Measurements from ENCODE around the gene KIAA1755. TPM values are rescaled to one million over a fixed set of nuclear protein-coding genes. Genes with fewer than 3 reads are reported as not detected.

Gene KIAA1755
- total and polyA plus RNA-seq, 9 of the 15 experiments (the other 6 are each of a cell fraction or from before 2014, with no cell fraction given) = not detected

GRCh38 chr20:38167851-38168760 is 92.4 kb downstream of the KIAA1755 start (continued):
- no peak for TF ChIP-seq TFAP4 (CRISPR knock-in tag; IDR thresholded peaks at IDR 0.05; ENCODE audit: borderline replicate concordance)
- TF ChIP-seq ATF1 (CRISPR knock-in tag; IDR thresholded peaks at IDR 0.05) = no peak
- peak; percentile 40; the same call in 1 of the 2 replicates for TF ChIP-seq ATF1 (tag; IDR thresholded peaks at IDR 0.05)

- FAIRE-seq (no peak), DNase-seq (ENCODE audit: extremely low read depth in 1 of 4, low spot score in 3 of 4) (no peak), ATAC-seq (no peak)
- intact Hi-C loops (cut with micrococcal nuclease) = no loop called here
- Histone ChIP-seq H3K27ac (ENCODE audit: extremely low read depth, low read depth, low read length) (no peak overlapping the region), H2AFZ (ENCODE audit: low read depth, low read length) (no peak overlapping the region), H3K4me2 (ENCODE audit: insufficient read depth, low read length) (no peak overlapping the region), H3K4me1 (replicated peaks in 1 of 2; ENCODE audit: control insufficient read depth in 2 of 2, insufficient read depth in 2 of 2, low read length in 2 of 2) (peaks cover 32 to 34% of the 10 kb centered on the region in 2 experiments; a peak in 4 of 5 replicates), H3K9me3 (replicated peaks; ENCODE audit: control insufficient read depth, insufficient read depth, low read depth, low read length) (no peaks in the 10 kb centered on the region), H4K20me1 (replicated peaks; ENCODE audit: control insufficient read depth, insufficient read depth, low read length) (no peaks in the 10 kb centered on the region), H3K27me3 (ENCODE audit: control insufficient read depth in 2 of 2, insufficient read depth in 2 of 2, low read length in 2 of 2) (no peaks in the 10 kb centered on the region), H3K9ac (ENCODE audit: insufficient read depth in 1 of 2, low read depth in 2 of 2, low read length in 2 of 2) (no peak overlapping the region), H3K79me2 (ENCODE audit: control insufficient read depth, insufficient read depth, low read length) (peaks cover 27% of the 10 kb centered on the region), H3K4me3 (no peak overlapping the region), H3K36me3 (ENCODE audit: control insufficient read depth, insufficient read depth, low read length) (no peaks in the 10 kb centered on the region), H3K9me1 (ENCODE audit: control insufficient read depth, insufficient read depth, low read length) (no peaks in the 10 kb centered on the region)
- 55% methylated on average over 8 of the region's 8 CpGs for WGBS (ENCODE audit: insufficient coverage, low coverage, missing lambda C conversion rate)
- ChIA-PET CTCF (ENCODE audit: low intra/inter-chr PET ratio) (interaction anchor here (1.8 kb wide), 1 partner anchor 54 kb away, joined by 4 read pairs; no protein-coding TSS in a partner anchor), POLR2A (interaction anchor here (0.6 kb wide), 1 partner anchor 149 kb away, joined by 3 read pairs; no protein-coding TSS in a partner anchor)
- in situ Hi-C loops (cut with MboI) = loop anchor here (10.0 kb wide), 1 partner anchor 93 kb away; no protein-coding TSS in a partner anchor
- no TSS peak for BruUV-seq (replicated peaks)
- no peak for TF ChIP-seq KLF13 (tag; IDR thresholded peaks at IDR 0.05; ENCODE audit: borderline replicate concordance, low read depth)
- no peak for TF ChIP-seq ZBTB26 (CRISPR knock-in tag; IDR thresholded peaks at IDR 0.05)
- no peak for TF ChIP-seq ZNF239 (CRISPR knock-in tag; IDR thresholded peaks at IDR 0.05)
- TF ChIP-seq FOXJ2 (tag; IDR thresholded peaks at IDR 0.05) = no peak
- TF ChIP-seq YY1 (IDR thresholded peaks at IDR 0.05; ENCODE audit: borderline replicate concordance in 1 of 3, control insufficient read depth in 1 of 3, extremely low read depth in 1 of 3, insufficient read depth in 3 of 3, insufficient read length in 1 of 3, insufficient replicate concordance in 2 of 3, low read depth in 1 of 3, low read length in 2 of 3) = no peak
- TF ChIP-seq ZNF785 (CRISPR knock-in tag; IDR thresholded peaks at IDR 0.05) = no peak
- no peak for TF ChIP-seq MYC (IDR thresholded peaks at IDR 0.05; ENCODE audit: low read depth, low read length)
- no peak for TF ChIP-seq MYC (CRISPR knock-in tag; IDR thresholded peaks at IDR 0.05; ENCODE audit: borderline replicate concordance, low read depth)
- no peak for TF ChIP-seq ZNF740 (CRISPR knock-in tag; IDR thresholded peaks at IDR 0.05)
- no peak for TF ChIP-seq ZNF740 (tag; IDR thresholded peaks at IDR 0.05)
- TF ChIP-seq MAFK (IDR thresholded peaks at IDR 0.05; ENCODE audit: low read length) = no peak
- TF ChIP-seq NELFE (IDR thresholded peaks at IDR 0.05; ENCODE audit: insufficient read depth, insufficient read length) = no peak
- no peak for TF ChIP-seq ZBTB7A (IDR thresholded peaks at IDR 0.05; ENCODE audit: borderline replicate concordance, control insufficient read depth, low read depth, low read length)
These were observed 93.1 kb downstream of the KIAA1755 start for GRCh38 chr20:38167328-38167850.

Data from K562 (cell line).